Bronchial epithelial cell (primary cell): ENCODE measurements around the gene CAMTA1. TPM values are rescaled to one million over a fixed set of nuclear protein-coding genes. Genes with fewer than 3 reads are reported as not detected.

Experiments
- DNase-seq: peaks from one replicate; pipeline ENCODE4 v3.0.0-alpha.2; 2010; ENCODE audit warnings: low read depth
- FAIRE-seq: peaks from 2 replicates; lab custom pipeline; 2011; peaks lifted over from hg19 to GRCh38; lab: Jason Lieb, UNC
- H3K27me3 ChIP-seq: 2 replicates; pipeline ENCODE4 v1.5.1; 2011; ENCODE audit warnings: low read length; ENCODE audit not compliant: control insufficient read depth, insufficient read depth
- H3K36me3 ChIP-seq: 2 replicates; pipeline ENCODE4 v1.5.1; 2011; ENCODE audit warnings: low read length; ENCODE audit not compliant: control insufficient read depth, insufficient read depth
- H3K4me3 ChIP-seq: 2 replicates; pipeline ENCODE4 v1.5.1; 2011; ENCODE audit warnings: mild to moderate bottlenecking, low read depth, low read length, control low read depth
- CTCF ChIP-seq: IDR thresholded peaks from 2 replicates; pipeline ENCODE4 v1.5.1; 2011; ENCODE audit warnings: mild to moderate bottlenecking, moderate library complexity, low read length, control low read depth, inconsistent platforms; ENCODE audit not compliant: insufficient read depth, severe bottlenecking
- total RNA-seq: library from RNA; depleted of rRNA; stranded (reverse); fragments of >200 nt; gene quantifications from 2 replicates; pipeline ENCODE4 v1.2.1, GENCODE V29; 2014

The CAMTA1 gene
- total RNA-seq, 1 donor from 2014 or later = 68.2 TPM

- FAIRE-seq (no peak), DNase-seq (no peak)
- Histone ChIP-seq H3K27me3 (no peaks in the 10 kb centered on the region), H3K4me3 (no peak overlapping the region), H3K36me3 (no peaks in the 10 kb centered on the region)
- TF ChIP-seq CTCF = no peak
Measured at GRCh38 chr1:7382971-7383370, 597.7 kb downstream of the CAMTA1 start.

GRCh38 chr1:7383671-7384520 lies 598.6 kb downstream of the CAMTA1 start:
- no peak for DNase-seq
- no peak overlapping the region for H3K4me3 ChIP-seq
- TF ChIP-seq CTCF = no peak
- H3K27me3 ChIP-seq = no peaks in the 10 kb centered on the region
- no peak for FAIRE-seq
- no peaks in the 10 kb centered on the region for H3K36me3 ChIP-seq

GRCh38 chr1:7384679-7385078 lies 599.4 kb downstream of the CAMTA1 start:
- H3K27me3 ChIP-seq = no peaks in the 10 kb centered on the region
- TF ChIP-seq CTCF = no peak
- H3K4me3 ChIP-seq = no peak overlapping the region
- FAIRE-seq = no peak
- DNase-seq = no peak
- H3K36me3 ChIP-seq = no peaks in the 10 kb centered on the region

GRCh38 chr1:7385471-7386225 lies 600.4 kb downstream of the CAMTA1 start:
- no peak overlapping the region for H3K4me3 ChIP-seq
- TF ChIP-seq CTCF = no peak
- no peaks in the 10 kb centered on the region for H3K36me3 ChIP-seq
- no peak for DNase-seq
- FAIRE-seq = no peak
- H3K27me3 ChIP-seq = no peaks in the 10 kb centered on the region

- no peaks in the 10 kb centered on the region for H3K27me3 ChIP-seq
Measured at GRCh38 chr1:7386226-7387052, 601.2 kb downstream of the CAMTA1 start.

More at GRCh38 chr1:7386226-7387052, 601.2 kb downstream of the CAMTA1 start:
- Histone ChIP-seq H3K36me3 (no peaks in the 10 kb centered on the region), H3K4me3 (no peak overlapping the region)
- no peak for FAIRE-seq
- DNase-seq = no peak
- no peak for TF ChIP-seq CTCF
